Vagina (tissue), 2 donors: ENCODE results near the gene ERFE. TPM values are rescaled to one million over a fixed set of nuclear protein-coding genes. Genes with fewer than 3 reads are reported as not detected.

ENCODE experiments used
- DNase-seq, 2 donors: peaks; one replicate each; pipeline ENCODE4 v3.0.0-alpha.2; 2017; ENCODE audit errors: extremely low spot score in 2 of 2
- H3K27ac ChIP-seq: fragments of 200-600 bp; sonication (generic); one replicate; pipeline ENCODE4 v1.5.1; 2019
- H3K27me3 ChIP-seq: fragments of 200-600 bp; sonication (generic); one replicate; pipeline ENCODE4 v1.5.1; 2019
- H3K36me3 ChIP-seq, 2 donors: fragments of 200-600 bp; sonication (generic); one replicate each; pipeline ENCODE4 v1.5.1; 2017 to 2019
- H3K4me1 ChIP-seq: fragments of 200-600 bp; sonication (generic); one replicate; pipeline ENCODE4 v1.5.1; 2019
- H3K4me3 ChIP-seq, 2 donors: fragments of 200-600 bp; sonication (generic); 1 replicate in 1 of 2; 2 replicates in 1 of 2; pipeline ENCODE4 v1.5.1; 2016 to 2019
- H3K9me3 ChIP-seq: fragments of 200-600 bp; sonication (generic); one replicate; pipeline ENCODE4 v1.5.1; 2019
- POLR2A ChIP-seq, 2 donors: fragments of 450-650 bp; IDR thresholded peaks; one replicate each; pipeline ENCODE4 v1.6.1; 2017; ENCODE audit warnings: antibody characterized with exemption in 2 of 2, mild to moderate bottlenecking in 2 of 2, moderate library complexity in 2 of 2
- POLR2AphosphoS5 ChIP-seq, 2 donors: sonication (generic); formaldehyde crosslinking; IDR thresholded peaks; one replicate each; pipeline ENCODE4 v1.9.0; 2017; ENCODE audit warnings: antibody characterized with exemption in 2 of 2, mild to moderate bottlenecking in 2 of 2, low read depth in 1 of 2; ENCODE audit not compliant: insufficient read depth in 1 of 2
- intact Hi-C: fragments of 100-400 bp; cut with DNase I; formaldehyde crosslinking; loops from one replicate; pipeline ENCODE4 v1.15.1; 2023
- total RNA-seq: library from RNA; depleted of rRNA; stranded (reverse); fragments of >200 nt; gene quantifications from one replicate; pipeline ENCODE4 v1.2.3, GENCODE V29; 2016
- TF ChIP-seq, protein P1 (sequence below), 3 experiments: fragments of 450-650 bp in 2 of 3; fragments of 200-600 bp in 1 of 3; sonication (generic) in 1 of 3; IDR thresholded peaks; one replicate each; pipeline ENCODE4 v1.5.1; 2017 to 2019; ENCODE audit warnings: antibody characterized with exemption in 3 of 3, mild to moderate bottlenecking in 2 of 3, moderate library complexity in 2 of 3

Gene ERFE
- total RNA-seq, 1 donor from 2014 or later = not detected

DNA sequence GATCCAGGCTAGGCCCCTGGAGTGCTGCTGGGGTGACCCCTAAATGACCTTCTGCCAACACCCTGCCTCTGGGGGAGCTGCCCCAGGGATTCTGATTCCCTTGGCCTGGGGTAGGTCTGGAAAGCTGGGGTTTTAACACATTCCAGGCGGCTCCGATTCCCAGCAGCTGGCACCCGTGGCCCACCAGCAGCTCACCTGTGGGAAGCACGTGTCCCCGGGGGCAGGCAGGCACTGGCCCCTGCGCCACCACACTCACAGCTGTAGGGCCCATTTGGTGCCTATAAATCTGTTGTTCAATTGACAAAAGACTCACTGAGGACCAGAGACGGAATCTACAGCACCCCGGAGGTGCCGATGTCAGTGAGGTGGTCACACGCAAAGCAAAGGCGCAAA, 24.4 kb upstream of the ERFE start:
- intact Hi-C loops = no loop called here
- no peak overlapping the region for H3K27ac ChIP-seq
- H3K4me1 ChIP-seq = peaks cover 9% of the 10 kb centered on the region
- TF ChIP-seq POLR2AphosphoS5 (IDR thresholded peaks at IDR 0.05; ENCODE audit: insufficient read depth in 1 of 2, low read depth in 1 of 2) (no peak), POLR2A (IDR thresholded peaks at IDR 0.05) (no peak)
- TF ChIP-seq, protein P1, sequence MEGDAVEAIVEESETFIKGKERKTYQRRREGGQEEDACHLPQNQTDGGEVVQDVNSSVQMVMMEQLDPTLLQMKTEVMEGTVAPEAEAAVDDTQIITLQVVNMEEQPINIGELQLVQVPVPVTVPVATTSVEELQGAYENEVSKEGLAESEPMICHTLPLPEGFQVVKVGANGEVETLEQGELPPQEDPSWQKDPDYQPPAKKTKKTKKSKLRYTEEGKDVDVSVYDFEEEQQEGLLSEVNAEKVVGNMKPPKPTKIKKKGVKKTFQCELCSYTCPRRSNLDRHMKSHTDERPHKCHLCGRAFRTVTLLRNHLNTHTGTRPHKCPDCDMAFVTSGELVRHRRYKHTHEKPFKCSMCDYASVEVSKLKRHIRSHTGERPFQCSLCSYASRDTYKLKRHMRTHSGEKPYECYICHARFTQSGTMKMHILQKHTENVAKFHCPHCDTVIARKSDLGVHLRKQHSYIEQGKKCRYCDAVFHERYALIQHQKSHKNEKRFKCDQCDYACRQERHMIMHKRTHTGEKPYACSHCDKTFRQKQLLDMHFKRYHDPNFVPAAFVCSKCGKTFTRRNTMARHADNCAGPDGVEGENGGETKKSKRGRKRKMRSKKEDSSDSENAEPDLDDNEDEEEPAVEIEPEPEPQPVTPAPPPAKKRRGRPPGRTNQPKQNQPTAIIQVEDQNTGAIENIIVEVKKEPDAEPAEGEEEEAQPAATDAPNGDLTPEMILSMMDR (IDR thresholded peaks at IDR 0.05) = no peak
- no peaks in the 10 kb centered on the region for H3K9me3 ChIP-seq
- no peaks in the 10 kb centered on the region for H3K36me3 ChIP-seq
- H3K27me3 ChIP-seq = no peaks in the 10 kb centered on the region
- no peak for DNase-seq
- no peak overlapping the region for H3K4me3 ChIP-seq

DNA sequence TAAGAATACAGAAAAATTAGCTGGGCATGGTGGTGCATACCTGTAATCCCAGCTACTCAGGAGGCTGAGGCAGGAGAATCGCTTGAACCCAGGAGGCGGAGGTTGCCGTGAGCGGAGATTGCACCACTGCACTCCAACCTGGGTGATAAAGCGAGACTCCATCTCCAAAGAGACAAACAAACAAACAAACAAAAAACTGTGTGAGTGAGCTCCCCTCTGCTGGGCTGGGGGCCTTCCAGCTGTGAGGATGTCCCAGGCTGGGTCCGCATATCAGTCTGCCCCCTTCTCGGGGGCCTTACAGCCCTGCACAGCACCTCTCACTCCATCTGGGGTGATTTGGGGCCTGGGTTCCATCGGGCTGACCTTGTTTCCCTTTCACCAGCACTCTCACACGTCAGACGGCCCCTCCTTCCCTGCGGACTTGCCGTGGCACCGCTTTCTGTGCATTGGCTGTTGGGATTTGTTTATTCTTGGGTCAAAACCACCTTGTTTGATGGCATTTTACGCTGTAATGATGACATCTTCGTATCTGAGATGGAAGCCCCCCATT, 23.1 kb upstream of the ERFE start:
- DNase-seq = no peak
- intact Hi-C loops = no loop called here
- no peak overlapping the region for H3K27ac ChIP-seq
- no peaks in the 10 kb centered on the region for H3K9me3 ChIP-seq
- H3K4me3 ChIP-seq = no peak overlapping the region
- no peaks in the 10 kb centered on the region for H3K36me3 ChIP-seq
- TF ChIP-seq, protein P1 (IDR thresholded peaks at IDR 0.05) = no peak
- TF ChIP-seq POLR2A (IDR thresholded peaks at IDR 0.05) = no peak
- peaks cover 12% of the 10 kb centered on the region for H3K4me1 ChIP-seq
- H3K27me3 ChIP-seq = no peaks in the 10 kb centered on the region

- H3K27me3 ChIP-seq = no peaks in the 10 kb centered on the region
- no peak for TF ChIP-seq POLR2A (IDR thresholded peaks at IDR 0.05)
- no peak for TF ChIP-seq POLR2AphosphoS5 (IDR thresholded peaks at IDR 0.05; ENCODE audit: insufficient read depth in 1 of 2, low read depth in 1 of 2)
- TF ChIP-seq, protein P1 (IDR thresholded peaks at IDR 0.05) = no peak
- no peak for DNase-seq
- H3K4me1 ChIP-seq = peaks cover 22% of the 10 kb centered on the region
- H3K9me3 ChIP-seq = no peaks in the 10 kb centered on the region
- no peaks in the 10 kb centered on the region for H3K36me3 ChIP-seq
- H3K4me3 ChIP-seq = no peak overlapping the region
- intact Hi-C loops = no loop called here
- peak overlapping the region; percentile 55 for H3K27ac ChIP-seq
These were observed 21.8 kb upstream of the ERFE start for GRCh38 chr2:238136820-238137537.

- H3K27ac ChIP-seq = no peak overlapping the region
These were observed 20.9 kb upstream of the ERFE start for GRCh38 chr2:238137885-238138284.

GRCh38 chr2:238138331-238139195, 20.2 kb upstream of the ERFE start, which contains the start of gene KLHL30:
Gene KLHL30, plus strand, starts transcription at chr2:238138668. Its CDS starts 2,087 bp downstream, at chr2:238140755.
- Histone ChIP-seq H3K36me3 (no peaks in the 10 kb centered on the region), H3K9me3 (no peaks in the 10 kb centered on the region), H3K4me3 (peak within 1 kb of the TSS; percentile 18 to 19), H3K27ac (no peak within 1 kb of the TSS), H3K4me1 (peaks cover 38% of the 10 kb centered on the region), H3K27me3 (no peaks in the 10 kb centered on the region)
- intact Hi-C loops = no loop called here
- DNase-seq = no peak
- no peak for TF ChIP-seq POLR2A (IDR thresholded peaks at IDR 0.05)
- no peak for TF ChIP-seq POLR2AphosphoS5 (IDR thresholded peaks at IDR 0.05; ENCODE audit: insufficient read depth in 1 of 2, low read depth in 1 of 2)
- TF ChIP-seq, protein P1 (IDR thresholded peaks at IDR 0.05) = no peak

More at GRCh38 chr2:238137885-238138284, 20.9 kb upstream of the ERFE start:
- no peak for DNase-seq
- Histone ChIP-seq H3K4me3 (no peak overlapping the region), H3K27me3 (no peaks in the 10 kb centered on the region), H3K4me1 (peaks cover 31% of the 10 kb centered on the region), H3K9me3 (no peaks in the 10 kb centered on the region), H3K36me3 (no peaks in the 10 kb centered on the region)
- no peak for TF ChIP-seq POLR2A (IDR thresholded peaks at IDR 0.05)
- intact Hi-C loops = no loop called here
